Superior temporal gyrus (tissue), 1 donor: Measurements from ENCODE around the gene MRPL10.

Source experiments
- DNase-seq: peaks from one replicate; pipeline ENCODE4 v3.0.0-alpha.2; 2016; ENCODE audit errors: extremely low spot score

MRPL10 gene

GRCh38 chr17:47840001-47840741, 8.8 kb upstream of the MRPL10 start:
- no peak for DNase-seq

GRCh38 chr17:47839071-47839470, 7.7 kb upstream of the MRPL10 start:
- no peak for DNase-seq

- DNase-seq, result no peak
Observed at GRCh38 chr17:47838636-47839035, 7.3 kb upstream of the MRPL10 start.

- DNase-seq, result no peak
Observed at GRCh38 chr17:47837401-47838039, 6.2 kb upstream of the MRPL10 start.

GRCh38 chr17:47836601-47837000, 5.3 kb upstream of the MRPL10 start:
- DNase-seq, result no peak

GRCh38 chr17:47834756-47835155, 3.4 kb upstream of the MRPL10 start:
- no peak for DNase-seq

- DNase-seq, result peak; percentile 20
Observed at GRCh38 chr17:47831934-47832327, 590 bp upstream of the MRPL10 start.

GRCh38 chr17:47830396-47831002, 842 bp downstream of the MRPL10 start:
- no peak for DNase-seq

GRCh38 chr17:47829870-47830269, 1.5 kb downstream of the MRPL10 start:
- no peak for DNase-seq

GRCh38 chr17:47823519-47823918, 7.8 kb downstream of the MRPL10 start:
- DNase-seq, result no peak

- DNase-seq, result no peak
Observed at GRCh38 chr17:47822785-47823184, 8.6 kb downstream of the MRPL10 start.

GRCh38 chr17:47821424-47822391, 9.6 kb downstream of the MRPL10 start, which contains the start of gene OSBPL7:
Gene OSBPL7, minus strand, starts transcription at chr17:47821794. Its CDS starts 1,516 bp downstream, at chr17:47820278.
- DNase-seq, result peak; percentile 79

GRCh38 chr17:47821031-47821423, 10.3 kb downstream of the MRPL10 start:
- DNase-seq, result no peak

GRCh38 chr17:47820033-47820789, 11.1 kb downstream of the MRPL10 start:
- no peak for DNase-seq

- DNase-seq, result no peak
Observed at GRCh38 chr17:47819475-47819874, 11.9 kb downstream of the MRPL10 start.

- no peak for DNase-seq
Observed at GRCh38 chr17:47818002-47818695, 13.2 kb downstream of the MRPL10 start.

GRCh38 chr17:47816947-47817346, 14.4 kb downstream of the MRPL10 start:
- DNase-seq, result no peak

GRCh38 chr17:47816111-47816735, 15.1 kb downstream of the MRPL10 start:
- DNase-seq, result no peak

GRCh38 chr17:47815106-47815918, 16.0 kb downstream of the MRPL10 start:
- no peak for DNase-seq
